ENCODE measurements around the gene TP53I13.

TP53I13 gene

DNA sequence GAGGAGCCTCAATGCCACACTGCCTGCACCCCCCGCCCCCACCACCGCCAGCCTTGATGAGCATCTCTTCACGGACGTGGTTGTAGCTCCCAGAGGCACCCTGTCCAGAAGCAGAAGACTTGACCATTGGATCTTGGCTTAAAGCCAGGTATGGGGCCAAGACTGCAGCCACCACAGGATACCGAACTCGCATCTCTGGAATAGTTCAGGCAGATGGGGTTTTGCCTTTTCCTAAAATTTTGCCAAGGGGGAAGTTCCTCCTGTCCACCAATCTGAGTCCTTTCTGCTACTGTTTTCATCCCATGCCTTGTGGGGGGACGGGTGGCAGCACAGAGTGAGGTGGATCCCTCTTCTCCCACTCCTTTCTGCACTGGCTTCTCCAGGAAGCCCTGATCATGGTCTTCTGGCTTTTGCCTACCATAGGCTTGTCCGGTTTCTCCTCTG lies 53.3 kb downstream of the TP53I13 start:
- no peak overlapping the region for H3K4me3 ChIP-seq (ENCODE audit: low read depth, low read length)
- DNase-seq (ENCODE audit: low read depth), result no peak
- TF ChIP-seq, protein P1, sequence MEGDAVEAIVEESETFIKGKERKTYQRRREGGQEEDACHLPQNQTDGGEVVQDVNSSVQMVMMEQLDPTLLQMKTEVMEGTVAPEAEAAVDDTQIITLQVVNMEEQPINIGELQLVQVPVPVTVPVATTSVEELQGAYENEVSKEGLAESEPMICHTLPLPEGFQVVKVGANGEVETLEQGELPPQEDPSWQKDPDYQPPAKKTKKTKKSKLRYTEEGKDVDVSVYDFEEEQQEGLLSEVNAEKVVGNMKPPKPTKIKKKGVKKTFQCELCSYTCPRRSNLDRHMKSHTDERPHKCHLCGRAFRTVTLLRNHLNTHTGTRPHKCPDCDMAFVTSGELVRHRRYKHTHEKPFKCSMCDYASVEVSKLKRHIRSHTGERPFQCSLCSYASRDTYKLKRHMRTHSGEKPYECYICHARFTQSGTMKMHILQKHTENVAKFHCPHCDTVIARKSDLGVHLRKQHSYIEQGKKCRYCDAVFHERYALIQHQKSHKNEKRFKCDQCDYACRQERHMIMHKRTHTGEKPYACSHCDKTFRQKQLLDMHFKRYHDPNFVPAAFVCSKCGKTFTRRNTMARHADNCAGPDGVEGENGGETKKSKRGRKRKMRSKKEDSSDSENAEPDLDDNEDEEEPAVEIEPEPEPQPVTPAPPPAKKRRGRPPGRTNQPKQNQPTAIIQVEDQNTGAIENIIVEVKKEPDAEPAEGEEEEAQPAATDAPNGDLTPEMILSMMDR (IDR thresholded peaks at IDR 0.05; ENCODE audit: insufficient read depth, low read depth, low read length, missing control alignments), result no peak
